ENCODE data around the gene HSPB9. TPM values are rescaled to one million over a fixed set of nuclear protein-coding genes. Genes with fewer than 3 reads are reported as not detected.

HSPB9 gene
- total RNA-seq, 1 experiment from 2014 or later, result not detected

GRCh38 chr17:42104264-42104663, 18.3 kb upstream of the HSPB9 start:
- ChIA-PET RAD21 (ENCODE audit: low non-redundant PET in 1 of 2, low total read pairs in 2 of 2, uncharacterized antibody in 2 of 2, unreplicated experiment in 2 of 2) (no interaction called here), POLR2A (no interaction called here), CTCF (interaction anchor here (1.3 to 1.8 kb wide), 3 partner anchors 11 to 85 kb away, joined by 3 to 5 read pairs (median 4); partner anchors contain the start of gene NKIRAS2)
- no peaks in the 10 kb centered on the region for H3K36me3 ChIP-seq (ENCODE audit: control insufficient read depth in 1 of 2, insufficient read depth in 2 of 2, low read length in 2 of 2)
- no peaks in the 10 kb centered on the region for H3K9me2 ChIP-seq (ENCODE audit: insufficient read depth)
- ATAC-seq (no peak), DNase-seq (ENCODE audit: low read depth, low spot score) (no peak)
- H3K9ac ChIP-seq (ENCODE audit: low read length), result no peak overlapping the region
- intact Hi-C loops (cut with micrococcal nuclease), result loop anchor here (5.0 kb wide), 1 partner anchor 142 kb away; no protein-coding TSS in a partner anchor
- H3K27ac ChIP-seq (ENCODE audit: low read depth, low read length), result no peak overlapping the region
- no peaks in the 10 kb centered on the region for H3K79me2 ChIP-seq (ENCODE audit: insufficient read depth, low read length)
- no peaks in the 10 kb centered on the region for H3K27me3 ChIP-seq (ENCODE audit: insufficient read depth, low read length)
- no peak overlapping the region for H3K4me2 ChIP-seq (ENCODE audit: low read length)
- H4K20me1 ChIP-seq (ENCODE audit: insufficient read depth), result no peaks in the 10 kb centered on the region
- no peak overlapping the region for H2AFZ ChIP-seq (ENCODE audit: low read depth, low read length, poor library complexity, severe bottlenecking)
- peaks cover 7 to 24% of the 10 kb centered on the region in 2 experiments; a peak in 3 of 4 replicates for H3K4me1 ChIP-seq (ENCODE audit: control insufficient read depth in 1 of 2, insufficient read depth in 2 of 2, low read length in 2 of 2)
- no peak overlapping the region for H3K4me3 ChIP-seq (replicated peaks in 1 of 2; ENCODE audit: low read depth in 1 of 2, low read length in 2 of 2)
- BruUV-seq (replicated peaks), result no TSS peak
- TF ChIP-seq SP1 (IDR thresholded peaks at IDR 0.05; ENCODE audit: low read depth) (no peak), EGR1 (IDR thresholded peaks at IDR 0.05; ENCODE audit: low read depth) (no peak), CEBPB (IDR thresholded peaks at IDR 0.05; ENCODE audit: low read depth) (no peak), ZNF274 (IDR thresholded peaks at IDR 0.05; ENCODE audit: low read depth, low read length) (no peak), TCF7L2 (IDR thresholded peaks at IDR 0.05; ENCODE audit: borderline replicate concordance, extremely low read depth, insufficient read depth, insufficient read length) (no peak), EZH2 (IDR thresholded peaks at IDR 0.05) (no peak), YY1 (IDR thresholded peaks at IDR 0.05; ENCODE audit: extremely low read depth, insufficient replicate concordance, low read depth, low read length) (no peak), SRF (IDR thresholded peaks at IDR 0.05; ENCODE audit: low read depth) (no peak), CTCF (IDR thresholded peaks at IDR 0.05 in 2 of 3, conservative IDR thresholded peaks at IDR 0.05 in 1 of 3; ENCODE audit: borderline replicate concordance in 1 of 3, insufficient read depth in 1 of 3, low read depth in 2 of 3, low read length in 2 of 3) (no peak), JUND (IDR thresholded peaks at IDR 0.05) (no peak), SIN3A (IDR thresholded peaks at IDR 0.05; ENCODE audit: low read depth) (no peak), REST (IDR thresholded peaks at IDR 0.05; ENCODE audit: low read depth) (no peak), MAX (IDR thresholded peaks at IDR 0.05) (no peak)
- H3K9me3 ChIP-seq (ENCODE audit: control insufficient read depth in 1 of 2, insufficient read depth in 1 of 2, low read depth in 1 of 2, low read length in 2 of 2), result no peaks in the 10 kb centered on the region
